Testis (tissue), 2 donors: ENCODE data around the gene ST6GALNAC5.

Source experiments
- CTCF ChIP-seq, 3 experiments: fragments of 450-650 bp in 2 of 3; fragments of 200-600 bp in 1 of 3; sonication (generic) in 1 of 3; IDR thresholded peaks; one replicate each; pipeline ENCODE4 v1.5.1; 2016 to 2019; ENCODE audit warnings: antibody characterized with exemption in 3 of 3, mild to moderate bottlenecking in 2 of 3, moderate library complexity in 1 of 3
- POLR2A ChIP-seq: fragments of 450-650 bp; IDR thresholded peaks from one replicate; pipeline ENCODE4 v1.6.1; 2017; ENCODE audit warnings: antibody characterized with exemption, mild to moderate bottlenecking, moderate library complexity

- TF ChIP-seq POLR2A (no peak), CTCF (IDR thresholded peaks at IDR 0.05) (no peak)
These were observed 2.9 kb upstream of the ST6GALNAC5 start for GRCh38 chr1:76864383-76864782.
